Stimulated activated CD8-positive, alpha-beta memory T cell treated with anti-CD3 and anti-CD28 coated beads, Interleukin-2, amount 100 ng/mL, for 48 hours (primary cell): ENCODE measurements around the gene G3BP1.
"Not testable (repeated sequence)": the region's sequence is repeated elsewhere in the genome, so short reads cannot be mapped to it uniquely, and the experiment has no call there.

Experiments
- DNase-seq, 2 donors: peaks; one replicate each; pipeline ENCODE4 v3.0.0-alpha.2; 2020; ENCODE audit warnings: low read depth in 2 of 2

Gene G3BP1

GRCh38 chr5:151798674-151799073 lies 26.9 kb downstream of the G3BP1 start:
- no peak for DNase-seq

DNA sequence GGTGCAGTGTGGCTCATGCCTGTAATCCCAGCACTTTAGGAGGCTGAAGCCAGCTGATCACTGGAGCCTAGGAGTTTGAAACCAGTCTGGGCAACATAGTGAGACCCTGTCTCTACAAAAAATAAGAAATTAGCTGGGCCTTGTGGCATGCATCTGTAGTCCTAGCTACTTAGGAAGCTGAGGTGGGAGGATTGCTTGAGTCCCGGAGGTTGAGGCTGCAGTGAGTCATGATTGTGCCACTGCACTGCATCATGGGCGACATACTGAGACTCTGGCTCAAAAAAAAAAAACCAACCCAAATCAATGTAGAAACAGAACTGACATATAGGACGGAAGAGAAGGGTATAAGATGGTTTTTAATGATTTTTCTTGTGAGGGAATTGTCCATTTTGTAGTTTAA lies 27.7 kb downstream of the G3BP1 start:
- no peak for DNase-seq

DNA sequence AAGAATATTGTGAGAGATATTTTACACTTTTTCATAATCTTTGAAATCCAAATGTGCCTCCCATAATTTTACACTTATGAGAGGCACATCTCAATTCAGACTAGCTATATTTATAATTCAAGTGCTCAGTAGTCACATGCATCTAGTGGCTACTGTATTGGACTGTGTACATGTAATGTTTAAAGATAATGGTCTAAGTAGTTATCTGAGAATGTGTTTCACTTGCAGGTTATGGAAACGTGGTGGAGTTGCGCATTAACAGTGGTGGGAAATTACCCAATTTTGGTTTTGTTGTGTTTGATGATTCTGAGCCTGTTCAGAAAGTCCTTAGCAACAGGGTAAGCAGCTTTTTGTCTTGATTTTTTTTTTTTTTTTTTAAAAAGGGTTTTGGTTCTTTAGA lies 28.8 kb downstream of the G3BP1 start:
- no peak for DNase-seq

DNA sequence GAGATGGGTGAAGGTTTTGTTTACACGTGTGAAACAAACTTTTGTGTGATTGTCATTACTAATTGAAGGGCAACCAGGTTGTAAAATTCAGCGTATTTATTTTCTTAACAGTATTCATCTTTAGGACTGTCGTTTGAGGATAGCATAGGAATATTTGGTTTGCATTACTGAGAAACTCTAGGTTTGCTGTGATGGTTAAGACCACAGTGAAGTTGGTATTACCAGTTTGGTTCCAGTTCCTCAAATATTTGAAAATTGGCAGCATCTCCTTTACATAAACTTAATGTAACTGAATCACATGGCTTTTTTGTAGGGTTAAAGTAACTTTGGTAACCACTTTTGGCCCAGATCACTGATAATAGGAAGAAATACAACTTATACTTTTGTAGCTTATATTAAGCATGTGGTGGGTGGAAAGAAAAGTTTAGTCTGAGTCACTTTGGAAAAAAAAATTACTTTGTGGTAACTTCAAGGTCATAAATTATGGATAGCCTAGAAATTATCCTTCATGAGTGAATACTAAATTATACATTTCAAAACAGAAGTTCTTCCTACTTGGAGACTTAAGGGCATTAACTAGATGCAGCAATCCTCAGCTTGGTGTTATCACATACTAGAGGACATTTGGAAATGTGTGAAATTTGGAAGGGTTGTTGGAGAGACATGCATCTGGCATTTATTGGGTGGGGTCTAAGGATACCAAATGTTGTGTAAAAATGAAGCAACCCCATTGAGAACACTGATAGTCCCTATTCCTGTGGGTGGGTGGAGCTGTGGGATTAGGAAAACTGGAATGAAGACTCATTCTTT lies 33.9 kb downstream of the G3BP1 start:
- DNase-seq: no peak

DNA sequence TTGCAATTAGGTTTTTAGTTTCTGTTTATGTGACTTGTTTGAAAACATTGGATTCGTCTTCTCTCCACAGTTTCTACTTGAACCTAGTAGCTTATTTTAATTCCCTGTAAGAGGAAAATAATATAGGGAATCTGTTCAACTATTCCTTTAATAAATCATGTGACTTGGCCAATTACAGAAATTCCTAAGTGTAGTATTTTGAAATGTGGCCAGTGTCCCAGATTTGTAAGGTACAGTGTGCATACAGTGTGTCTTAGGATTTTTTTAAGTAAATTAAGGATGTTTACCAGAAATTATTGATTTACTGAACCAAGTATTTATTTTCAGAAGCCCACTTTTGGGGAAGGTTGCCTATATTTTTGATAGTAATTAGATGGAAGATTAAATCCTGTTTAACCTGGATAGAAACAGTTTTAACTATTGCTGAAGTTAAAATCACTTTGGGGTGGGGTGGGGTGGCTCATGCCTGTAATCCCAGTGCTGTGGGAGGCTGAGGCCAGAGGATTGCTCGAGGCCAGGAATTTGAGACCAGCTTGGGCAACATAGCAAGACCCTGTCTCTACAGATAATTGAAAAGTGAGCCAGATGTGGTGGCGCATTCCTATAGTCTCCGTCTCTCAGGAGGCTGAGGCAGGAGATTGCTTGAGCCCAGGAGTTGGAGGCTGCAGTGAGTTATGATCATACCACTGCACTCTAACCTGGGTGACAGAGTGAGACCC lies 36.9 kb downstream of the G3BP1 start:
- no peak for DNase-seq

GRCh38 chr5:151810449-151810848 lies 38.7 kb downstream of the G3BP1 start:
- DNase-seq: no peak

- DNase-seq: no peak
Observed at GRCh38 chr5:151810897-151811296, 39.1 kb downstream of the G3BP1 start.

- DNase-seq: no peak
Observed at GRCh38 chr5:151811593-151812321, 40.0 kb downstream of the G3BP1 start.

DNA sequence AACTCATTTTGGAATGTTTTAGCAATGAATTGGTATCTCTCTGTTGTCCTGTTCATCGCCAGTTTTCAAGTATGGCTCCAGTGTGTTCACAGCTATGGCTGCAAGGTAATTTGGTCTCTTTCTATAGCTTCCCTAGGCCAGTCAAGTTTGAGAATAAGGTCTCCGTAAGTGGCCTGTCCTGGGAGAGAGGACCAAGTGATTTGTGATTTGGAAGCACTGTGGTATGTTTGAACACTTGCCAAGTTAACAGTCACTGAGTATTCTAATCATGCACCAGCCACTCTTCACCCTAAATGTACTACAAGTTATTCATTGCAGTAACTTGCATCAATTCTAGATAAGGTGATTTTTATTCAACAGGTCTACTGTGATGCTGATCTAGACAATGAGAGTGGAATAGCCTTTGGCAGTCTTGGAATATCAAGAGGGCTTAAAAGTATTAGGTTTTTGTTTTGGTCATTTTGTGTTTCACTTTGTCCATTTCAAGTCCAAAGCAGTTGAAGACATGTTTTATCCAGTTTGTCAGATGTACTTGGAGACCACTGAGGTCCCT lies 41.1 kb downstream of the G3BP1 start:
- no peak for DNase-seq

- no peak for DNase-seq
Observed at GRCh38 chr5:151815051-151815450, 43.3 kb downstream of the G3BP1 start.

GRCh38 chr5:151819830-151820229 lies 48.1 kb downstream of the G3BP1 start:
- no peak for DNase-seq

GRCh38 chr5:151820271-151820670 lies 48.5 kb downstream of the G3BP1 start:
- DNase-seq: no peak

GRCh38 chr5:151820903-151821302 lies 49.1 kb downstream of the G3BP1 start:
- DNase-seq: no peak

- DNase-seq: no peak
Observed at GRCh38 chr5:151822141-151822540, 50.4 kb downstream of the G3BP1 start.

GRCh38 chr5:151825445-151825844 lies 53.7 kb downstream of the G3BP1 start:
- DNase-seq: no peak

- no peak for DNase-seq
Observed at GRCh38 chr5:151829370-151829769, 57.6 kb downstream of the G3BP1 start.

GRCh38 chr5:151832843-151833242 lies 61.1 kb downstream of the G3BP1 start:
- DNase-seq: not testable (repeated sequence)

- no peak for DNase-seq
Observed at GRCh38 chr5:151846765-151847164, 75.0 kb downstream of the G3BP1 start.

GRCh38 chr5:151847871-151848270 lies 76.1 kb downstream of the G3BP1 start:
- DNase-seq: no peak

- DNase-seq: no peak
Observed at GRCh38 chr5:151855701-151856100, 83.9 kb downstream of the G3BP1 start.

GRCh38 chr5:151856861-151857260 lies 85.1 kb downstream of the G3BP1 start:
- no peak for DNase-seq

DNA sequence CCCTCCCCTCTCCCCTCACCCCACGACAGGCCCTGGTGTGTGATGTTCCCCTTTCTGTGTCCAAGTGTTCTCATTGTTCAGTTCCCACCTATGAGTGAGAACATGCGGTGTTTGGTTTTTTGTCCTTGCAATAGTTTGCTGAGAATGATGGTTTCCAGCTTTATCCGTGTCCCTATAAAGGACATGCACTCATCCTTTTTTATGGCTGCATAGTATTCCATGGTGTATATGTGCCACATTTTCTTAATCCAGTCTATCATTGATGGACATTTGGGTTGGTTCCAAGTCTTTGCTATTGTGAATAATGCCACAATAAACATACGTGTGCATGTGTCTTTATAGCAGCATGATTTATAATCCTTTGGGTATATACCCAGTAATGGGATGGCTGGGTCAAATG lies 89.1 kb downstream of the G3BP1 start:
- DNase-seq: not testable (repeated sequence)
